HG03354 (cell line): ENCODE measurements around the gene PLS1.

Source experiments
- ATAC-seq: cut with Tn5 transposase; IDR thresholded peaks from one replicate; pipeline ENCODE4 v1.9.1; 2021; ENCODE audit warnings: mild to moderate bottlenecking; ENCODE audit not compliant: unreplicated experiment, poor library complexity, severe bottlenecking

Gene PLS1

GRCh38 chr3:142633073-142633472 is 36.9 kb downstream of the PLS1 start:
- no peak for ATAC-seq

DNA sequence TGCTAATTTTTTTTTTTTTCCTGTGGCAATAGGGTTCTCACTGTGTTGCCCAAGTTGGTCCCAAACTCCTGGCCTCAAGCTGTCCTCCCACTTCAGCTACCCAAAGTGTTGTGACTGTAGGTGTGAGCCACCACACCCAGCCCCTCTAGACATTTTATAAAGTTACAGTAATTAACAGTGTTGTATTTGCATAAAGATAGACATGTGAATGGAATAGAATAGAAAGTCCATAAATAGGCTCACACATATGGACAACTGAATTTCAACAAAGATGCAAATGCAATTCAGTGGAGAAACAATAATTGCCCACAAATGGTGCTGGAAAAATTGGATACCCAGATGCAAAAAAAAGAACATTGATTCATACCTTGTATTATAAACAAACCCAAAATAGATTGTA is 39.9 kb downstream of the PLS1 start:
- ATAC-seq, result no peak

DNA sequence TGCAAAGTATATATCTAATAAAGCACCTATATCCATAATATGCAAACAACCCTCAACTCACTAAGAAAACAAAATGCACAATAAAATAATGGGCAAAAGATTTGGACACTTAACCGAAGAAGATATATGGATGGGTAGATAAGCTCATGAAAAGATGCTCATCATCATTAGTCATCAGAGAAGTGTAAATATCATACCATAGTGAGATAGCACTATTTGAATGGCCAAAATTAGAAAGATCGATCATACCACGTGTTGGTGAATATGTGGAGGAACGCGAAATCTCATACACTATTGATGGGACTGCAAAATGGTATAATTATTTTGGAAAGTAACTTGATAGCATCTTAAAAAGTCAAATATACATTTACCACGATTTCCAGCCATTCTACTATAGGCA is 40.5 kb downstream of the PLS1 start:
- no peak for ATAC-seq

DNA sequence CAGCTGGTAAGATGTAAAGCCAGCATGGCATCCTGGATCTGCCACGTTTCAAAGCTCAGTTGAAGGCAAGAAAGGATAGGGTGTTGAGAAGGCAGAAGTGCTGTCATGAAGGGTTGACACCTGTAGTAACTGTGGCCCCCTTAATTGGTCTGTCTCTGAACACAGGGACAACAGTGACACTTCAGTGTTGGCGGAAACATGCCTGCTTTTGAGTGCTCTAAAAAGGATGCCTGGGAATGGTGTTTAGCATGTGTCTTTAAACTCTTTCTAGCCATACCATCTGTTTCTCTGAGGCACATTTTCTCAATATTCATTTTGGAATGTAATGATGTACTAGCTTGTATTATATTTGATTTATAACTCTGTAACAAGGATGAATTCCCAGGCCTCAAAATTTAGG is 42.1 kb downstream of the PLS1 start:
- ATAC-seq, result no peak

DNA sequence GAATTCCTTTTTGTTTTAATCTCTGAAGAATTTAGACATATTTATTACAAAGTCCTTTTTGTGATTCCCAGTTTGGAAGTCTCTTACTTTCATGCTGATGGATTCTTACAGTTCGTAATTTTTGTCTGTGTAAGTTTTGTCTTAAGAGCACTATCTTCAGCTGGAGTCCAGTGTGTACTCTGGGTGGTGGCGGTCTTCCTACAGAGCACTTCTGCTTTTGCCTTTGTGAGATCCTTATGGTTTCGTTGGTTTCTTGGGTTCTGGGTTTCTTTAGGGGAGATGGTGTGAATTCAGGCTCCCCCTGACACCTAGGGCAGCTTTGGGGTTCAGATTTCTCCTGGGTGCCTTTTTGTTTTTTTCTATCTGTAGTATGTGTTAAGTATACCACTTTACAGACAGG is 45.3 kb downstream of the PLS1 start:
- ATAC-seq, result no peak

GRCh38 chr3:142642956-142643355 is 46.8 kb downstream of the PLS1 start:
- no peak for ATAC-seq

DNA sequence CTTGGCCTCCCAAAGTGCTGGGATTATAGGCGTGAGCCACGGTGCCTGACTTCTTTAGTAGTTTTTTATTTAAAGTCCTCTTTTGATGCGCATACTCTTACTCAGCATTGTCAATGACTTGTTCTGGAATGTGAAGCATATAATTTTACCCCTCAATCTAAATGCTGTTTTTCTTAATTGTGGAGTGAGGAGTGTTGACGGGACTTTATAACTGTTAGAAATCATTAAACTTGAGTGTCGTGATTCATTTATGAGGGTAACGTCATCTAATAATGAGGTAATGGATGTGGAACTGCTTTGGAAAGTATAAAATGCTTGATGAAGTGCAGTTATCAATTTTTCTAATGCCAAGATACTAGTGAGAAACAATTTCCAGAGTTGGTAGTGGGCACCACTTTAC is 48.3 kb downstream of the PLS1 start:
- ATAC-seq, result no peak

- no peak for ATAC-seq
These were observed 49.1 kb downstream of the PLS1 start for GRCh38 chr3:142645236-142645793.

DNA sequence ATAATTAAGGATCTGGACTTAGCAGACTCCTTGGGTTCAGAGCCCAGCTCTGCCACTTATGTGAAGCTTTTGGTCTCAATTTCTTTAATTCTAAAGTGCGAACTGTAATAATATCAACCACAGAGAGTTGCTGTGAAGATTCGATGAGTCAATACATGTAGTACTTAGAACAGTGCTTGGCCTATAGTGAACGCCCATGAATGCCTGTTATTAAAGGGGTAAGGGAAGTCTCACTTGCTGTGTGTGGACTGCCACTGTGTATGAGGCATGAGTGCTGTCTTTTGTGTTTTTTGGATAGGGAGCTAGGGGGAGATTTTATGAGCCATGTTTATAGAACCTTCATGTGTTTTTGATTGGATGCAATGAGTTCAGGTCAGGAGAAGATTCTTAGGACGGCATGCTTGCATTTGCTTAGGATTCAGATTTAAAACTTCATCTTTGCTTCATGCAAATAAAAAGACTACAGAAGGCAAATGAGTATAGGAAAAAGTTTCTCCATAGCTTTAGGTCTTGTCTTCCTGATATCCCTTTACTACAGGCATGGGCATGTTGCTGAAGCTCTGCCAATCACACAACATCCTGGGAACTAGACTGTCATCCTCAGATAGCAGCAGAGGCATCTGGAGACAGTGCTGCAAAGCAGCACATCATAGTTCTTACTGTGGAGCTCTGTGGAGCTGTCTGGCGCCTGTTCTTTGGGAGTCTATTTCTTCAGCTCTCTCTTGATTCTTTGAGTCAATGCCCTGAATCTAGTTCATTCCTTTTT is 50.0 kb downstream of the PLS1 start:
- ATAC-seq, result no peak

DNA sequence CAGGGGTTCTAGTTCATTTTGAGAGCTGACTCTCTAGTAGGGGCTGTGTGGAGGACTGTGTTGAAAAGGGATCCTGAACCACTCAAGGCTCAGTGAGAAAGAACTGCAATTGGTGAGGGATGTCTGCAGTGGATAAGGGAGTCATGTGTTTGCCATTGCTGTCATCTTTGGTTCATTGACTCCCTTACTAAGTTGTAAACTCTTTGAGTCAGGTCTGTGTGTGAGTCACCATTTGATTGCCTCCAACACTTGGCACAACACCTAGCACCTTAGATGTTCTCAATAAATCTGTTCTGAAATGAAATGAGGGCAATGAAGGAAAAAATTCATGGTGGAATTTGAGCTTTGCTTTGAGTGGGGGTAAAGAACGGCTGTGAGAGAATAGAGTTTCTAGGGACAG is 51.7 kb downstream of the PLS1 start:
- no peak for ATAC-seq

DNA sequence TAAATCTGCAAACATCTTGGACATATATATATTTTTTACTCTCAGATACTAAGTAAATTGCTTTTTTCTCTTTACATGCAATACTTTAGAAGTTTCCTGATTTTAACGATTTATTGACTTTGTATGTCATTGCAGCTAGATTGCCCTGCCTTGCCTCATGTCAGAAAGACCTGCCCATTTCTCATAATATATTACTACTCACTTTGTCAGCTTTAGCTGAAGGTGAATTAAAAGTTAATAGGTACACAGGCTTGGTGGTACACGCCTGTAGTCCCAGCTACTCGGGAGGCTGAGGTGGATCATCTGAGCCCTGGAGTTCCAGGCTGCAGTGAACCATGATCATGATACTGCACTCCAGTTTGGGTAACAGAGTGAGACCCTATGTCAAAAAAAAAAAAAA is 52.8 kb downstream of the PLS1 start:
- no peak for ATAC-seq

DNA sequence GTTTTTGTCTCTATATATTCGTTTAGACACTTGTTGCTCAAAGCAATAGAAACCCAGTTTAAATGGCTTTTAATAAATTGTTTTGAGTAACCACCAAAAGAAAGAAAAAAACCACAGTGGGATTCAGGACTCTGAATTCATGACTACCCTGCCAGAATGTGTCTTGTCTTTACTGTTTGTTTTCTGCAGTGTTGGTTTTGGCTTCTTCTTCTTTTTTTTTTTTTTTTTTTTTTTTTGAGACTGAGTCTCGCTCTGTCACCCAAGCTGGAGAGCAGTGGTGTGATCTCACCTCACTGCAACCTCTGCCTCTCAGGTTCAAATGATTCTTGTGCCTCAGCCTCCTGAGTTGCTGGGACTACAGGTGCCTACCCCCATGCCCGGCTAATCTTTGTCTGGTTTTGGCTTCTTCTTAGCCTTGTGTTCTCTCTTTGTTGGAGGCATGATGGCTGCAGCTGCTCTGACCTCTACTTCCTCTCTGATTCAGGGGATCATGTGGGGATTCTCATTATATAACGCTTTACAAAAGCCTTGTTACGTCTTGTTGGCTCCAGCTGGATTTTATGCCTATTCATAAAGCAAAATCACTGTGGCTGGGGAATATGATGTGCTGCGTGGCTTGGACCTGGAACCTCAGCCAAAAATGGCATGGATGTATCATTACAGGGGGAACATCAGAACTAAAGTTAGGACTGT is 54.0 kb downstream of the PLS1 start:
- ATAC-seq, result no peak

DNA sequence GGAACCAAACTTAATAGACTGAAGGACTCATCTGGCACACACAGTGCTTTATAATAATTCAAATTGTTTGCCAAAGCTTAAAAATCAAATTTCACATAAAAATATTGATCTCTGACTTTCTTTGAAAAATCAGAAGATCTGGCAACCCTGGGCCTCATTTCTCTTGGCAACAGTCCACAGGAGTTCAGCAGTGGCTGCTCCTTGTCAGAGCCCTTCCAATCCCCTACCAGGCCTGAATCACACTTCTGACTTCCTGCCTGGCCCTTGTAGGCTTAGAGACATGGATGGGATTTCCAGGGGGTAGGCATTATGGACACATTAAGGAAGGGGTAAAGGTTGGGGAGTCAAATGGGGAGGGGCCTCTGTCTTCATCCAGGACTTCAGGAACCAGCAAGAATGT is 55.5 kb downstream of the PLS1 start:
- ATAC-seq, result no peak

DNA sequence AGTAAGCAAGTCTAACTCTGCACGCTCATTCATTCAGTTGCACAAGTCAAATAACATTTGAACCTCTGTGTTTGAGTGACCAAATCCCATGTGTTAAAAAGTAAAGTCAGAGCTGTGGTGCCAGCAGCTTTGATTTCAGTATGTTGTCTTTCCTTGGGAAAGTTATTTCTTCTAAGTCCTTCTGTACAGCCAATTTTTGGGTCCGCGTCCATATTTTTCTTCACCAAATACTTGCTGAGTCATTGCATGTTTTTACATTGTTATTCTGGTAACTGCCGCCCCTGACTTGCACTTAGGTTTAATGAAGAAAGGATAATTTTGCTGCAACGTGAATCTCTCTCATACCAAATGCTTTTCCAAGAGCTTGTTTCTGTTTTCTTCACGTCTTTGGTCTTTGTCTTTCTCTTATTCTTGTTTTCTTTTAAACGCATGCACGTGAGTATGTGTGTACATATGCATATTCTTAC is 56.7 kb downstream of the PLS1 start:
- no peak for ATAC-seq

- no peak for ATAC-seq
These were observed 60.4 kb downstream of the PLS1 start for GRCh38 chr3:142656575-142656974.

GRCh38 chr3:142657033-142657432 is 60.8 kb downstream of the PLS1 start:
- no peak for ATAC-seq

- ATAC-seq, result no peak
These were observed 64.2 kb downstream of the PLS1 start for GRCh38 chr3:142660383-142660782.

DNA sequence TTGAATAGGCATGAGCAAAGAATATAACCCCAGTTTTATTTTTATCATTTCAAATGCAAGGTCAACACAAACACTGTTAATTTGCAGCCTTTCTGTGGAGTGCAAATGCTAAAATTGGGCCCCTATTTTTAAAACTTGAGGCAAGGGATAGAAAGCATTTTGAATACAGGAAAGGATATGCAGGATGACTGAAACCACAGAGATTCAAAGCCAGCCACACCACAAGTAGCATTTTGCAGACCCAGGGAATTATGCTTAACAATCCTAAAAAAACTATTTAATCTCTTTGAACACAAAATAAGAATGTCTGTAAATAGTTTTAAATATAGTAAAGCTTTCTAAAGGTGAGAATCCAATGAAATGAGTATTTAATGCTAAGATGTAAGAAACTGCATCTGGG is 64.7 kb downstream of the PLS1 start:
- no peak for ATAC-seq

DNA sequence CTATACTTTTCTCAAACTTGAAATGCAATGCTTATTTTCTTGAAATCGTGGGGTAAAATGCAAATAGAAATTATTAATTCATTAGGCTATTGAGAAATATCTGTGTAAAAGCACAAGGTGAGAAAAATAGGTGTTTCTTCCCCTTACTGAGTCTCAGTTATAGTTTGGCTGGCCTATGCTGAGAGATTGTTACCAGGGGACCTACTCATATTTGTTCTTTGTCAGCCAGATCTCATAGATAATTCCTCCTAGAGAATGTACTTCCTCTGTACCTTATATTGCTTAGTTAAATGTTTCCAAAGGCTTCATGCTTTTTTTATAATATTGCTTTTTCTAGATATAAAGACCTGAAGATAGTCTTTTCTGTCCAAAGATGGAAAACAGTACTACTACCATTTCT is 67.7 kb downstream of the PLS1 start:
- ATAC-seq, result no peak

GRCh38 chr3:142664311-142664710 is 68.1 kb downstream of the PLS1 start:
- no peak for ATAC-seq

DNA sequence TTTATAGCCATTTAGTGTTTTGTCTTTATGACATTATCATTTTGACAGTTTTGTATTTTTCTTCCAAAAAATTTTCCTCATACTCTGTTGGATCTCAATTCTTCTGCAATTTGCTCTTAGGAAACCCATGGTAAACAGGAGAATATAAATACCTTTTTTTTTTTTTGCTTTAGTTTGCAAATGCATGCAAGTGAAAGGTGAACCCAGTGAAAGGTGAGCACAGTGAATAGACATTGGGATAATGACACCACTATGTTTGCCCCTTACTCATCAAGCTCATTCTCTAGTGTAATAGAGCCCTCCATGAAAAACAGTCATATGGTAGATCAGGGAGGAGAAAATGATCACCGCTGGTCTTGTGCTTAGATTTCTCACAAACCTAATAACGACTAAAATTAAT is 68.6 kb downstream of the PLS1 start:
- ATAC-seq, result no peak
